WTC11 (cell line): Measurements from ENCODE around the gene ARMC10. TPM values are rescaled to one million over a fixed set of nuclear protein-coding genes. Genes with fewer than 3 reads are reported as not detected.

ENCODE experiments used
- ATAC-seq: fragments of 200-7000 bp; cut with Tn5 transposase; 2 replicates; pipeline ENCODE4 v1.10.0; 2021; ENCODE audit warnings: mild to moderate bottlenecking, moderate library complexity
- CTCF ChIA-PET: fragments of 300-600 bp; sonication (Branson Sonifier 250); formaldehyde crosslinking; loops from one replicate; lab custom pipeline; 2021; ENCODE audit warnings: antibody characterized with exemption; lab: Charles Lee
- POLR2A ChIA-PET: fragments of 350-600 bp; sonication (Branson Sonifier 250); formaldehyde crosslinking; loops from one replicate; lab custom pipeline; 2021; ENCODE audit warnings: antibody characterized with exemption; lab: Charles Lee
- DNase-seq: peaks from one replicate; pipeline ENCODE4 v3.0.0; 2021; ENCODE audit warnings: low spot score
- H3K27ac Mint-ChIP-seq: 2 replicates; pipeline ENCODE4 v1.8.0; 2021; ENCODE audit warnings: mixed read lengths
- H3K27me3 Mint-ChIP-seq: 2 replicates; pipeline ENCODE4 v1.8.0; 2021; ENCODE audit warnings: low read depth, mild to moderate bottlenecking, moderate library complexity, mixed read lengths
- H3K36me3 Mint-ChIP-seq: 2 replicates; pipeline ENCODE4 v1.8.0; 2021; ENCODE audit warnings: mixed read lengths
- H3K4me1 Mint-ChIP-seq: 2 replicates; pipeline ENCODE4 v1.8.0; 2022; ENCODE audit warnings: mixed read lengths
- H3K4me3 Mint-ChIP-seq: 2 replicates; pipeline ENCODE4 v1.8.0; 2021; ENCODE audit warnings: mild to moderate bottlenecking, moderate library complexity, mixed read lengths
- H3K9me3 Mint-ChIP-seq: 2 replicates; pipeline ENCODE4 v1.8.0; 2021; ENCODE audit warnings: mixed read lengths
- ARID4B ChIP-seq: sonication (generic); formaldehyde crosslinking; IDR thresholded peaks from 2 replicates; pipeline ENCODE4 v1.8.0; 2023; ENCODE audit warnings: missing genetic modification reagents, mild to moderate bottlenecking, borderline replicate concordance
- ATF1 ChIP-seq: sonication (generic); formaldehyde crosslinking; IDR thresholded peaks from 2 replicates; pipeline ENCODE4 v1.8.1; 2023; ENCODE audit warnings: mild to moderate bottlenecking, moderate library complexity, missing genetic modification reagents
- ATF2 ChIP-seq: sonication (generic); formaldehyde crosslinking; IDR thresholded peaks from 2 replicates; pipeline ENCODE4 v1.8.1; 2022; ENCODE audit warnings: low read depth, missing genetic modification reagents, borderline replicate concordance
- CTCF ChIP-seq: fragments of 200-600 bp; IDR thresholded peaks from 2 replicates; pipeline ENCODE4 v1.8.0; 2022; ENCODE audit warnings: antibody characterized with exemption
- ESRRA ChIP-seq: sonication (generic); formaldehyde crosslinking; IDR thresholded peaks from 2 replicates; pipeline ENCODE4 v1.8.1; 2022; ENCODE audit warnings: mild to moderate bottlenecking, missing genetic modification reagents, borderline replicate concordance
- FOXJ3 ChIP-seq: sonication (generic); formaldehyde crosslinking; IDR thresholded peaks from 2 replicates; pipeline ENCODE4 v1.9.0; 2021; ENCODE audit warnings: missing genetic modification reagents, mild to moderate bottlenecking, borderline replicate concordance
- KAT7 ChIP-seq: sonication (generic); formaldehyde crosslinking; IDR thresholded peaks from 2 replicates; pipeline ENCODE4 v1.8.1; 2023; ENCODE audit warnings: missing genetic modification reagents, mild to moderate bottlenecking, borderline replicate concordance
- MLX ChIP-seq: sonication (generic); formaldehyde crosslinking; IDR thresholded peaks from 2 replicates; pipeline ENCODE4 v1.8.1; 2023; ENCODE audit warnings: mild to moderate bottlenecking, missing genetic modification reagents, moderate library complexity
- MYBL2 ChIP-seq: sonication (generic); formaldehyde crosslinking; IDR thresholded peaks from 2 replicates; pipeline ENCODE4 v1.8.1; 2023; ENCODE audit warnings: mild to moderate bottlenecking, moderate library complexity, missing genetic modification reagents
- NFATC4 ChIP-seq: fragments of 250-450 bp; sonication (Bioruptor Pico); IDR thresholded peaks from 2 replicates; pipeline ENCODE4 v1.9.0; 2021; ENCODE audit warnings: mild to moderate bottlenecking
- PREB ChIP-seq: sonication (generic); formaldehyde crosslinking; IDR thresholded peaks from 2 replicates; pipeline ENCODE4 v1.8.1; 2022; ENCODE audit warnings: mild to moderate bottlenecking, missing genetic modification reagents, moderate library complexity, borderline replicate concordance
- RORB ChIP-seq: fragments of 250-450 bp; sonication (Bioruptor Pico); IDR thresholded peaks from 2 replicates; pipeline ENCODE4 v1.9.0; 2021; ENCODE audit warnings: mild to moderate bottlenecking
- ZMAT4 ChIP-seq: fragments of 250-450 bp; sonication (Bioruptor Pico); IDR thresholded peaks from 2 replicates; pipeline ENCODE4 v1.9.0; 2021; ENCODE audit warnings: mild to moderate bottlenecking
- ZNF138 ChIP-seq: sonication (generic); formaldehyde crosslinking; conservative IDR thresholded peaks from 2 replicates; pipeline ENCODE4 v1.8.1; 2022; ENCODE audit warnings: mild to moderate bottlenecking, moderate library complexity, missing genetic modification reagents
- ZNF232 ChIP-seq: sonication (generic); formaldehyde crosslinking; IDR thresholded peaks from 2 replicates; pipeline ENCODE4 v1.8.0; 2022; ENCODE audit warnings: mild to moderate bottlenecking, missing genetic modification reagents
- ZNF396 ChIP-seq: fragments of 250-450 bp; sonication (Bioruptor Pico); IDR thresholded peaks from 2 replicates; pipeline ENCODE4 v1.8.0; 2021; ENCODE audit warnings: mild to moderate bottlenecking, moderate library complexity, borderline replicate concordance
- ZNF425 ChIP-seq: fragments of 250-450 bp; sonication (Bioruptor Pico); conservative IDR thresholded peaks from 2 replicates; pipeline ENCODE4 v1.9.0; 2021; ENCODE audit warnings: mild to moderate bottlenecking
- ZSCAN18 ChIP-seq: fragments of 250-450 bp; sonication (Bioruptor Pico); IDR thresholded peaks from 2 replicates; pipeline ENCODE4 v2.1.2; 2022; ENCODE audit warnings: mild to moderate bottlenecking, moderate library complexity
- total RNA-seq: library from RNA; stranded (reverse); gene quantifications from 3 replicates; pipeline ENCODE4 v1.2.3, GENCODE V29; 2021

The ARMC10 gene
- total RNA-seq, 1 experiment from 2014 or later, result 35.4 TPM

- ATAC-seq (no peak), DNase-seq (no peak)
- CTCF ChIA-PET, result no interaction called here
- Mint-ChIP-seq H3K27me3 (no peaks in the 10 kb centered on the region), H3K4me3 (no peak overlapping the region), H3K4me1 (no peaks in the 10 kb centered on the region), H3K36me3 (peaks cover 12% of the 10 kb centered on the region), H3K9me3 (no peaks in the 10 kb centered on the region), H3K27ac (no peak overlapping the region)
- TF ChIP-seq ZSCAN18 (CRISPR knock-in tag) (no peak), ZNF138 (CRISPR knock-in tag) (no peak), PREB (no peak), ESRRA (CRISPR knock-in tag) (no peak), MLX (CRISPR knock-in tag) (no peak), ZNF396 (CRISPR knock-in tag) (no peak), KAT7 (CRISPR knock-in tag) (no peak), RORB (no peak), FOXJ3 (no peak), ZNF425 (CRISPR knock-in tag) (no peak), NFATC4 (CRISPR knock-in tag) (no peak), ATF2 (CRISPR knock-in tag) (no peak), CTCF (no peak), ARID4B (CRISPR knock-in tag) (no peak), ATF1 (CRISPR knock-in tag) (no peak), ZNF232 (no peak), MYBL2 (no peak), ZMAT4 (CRISPR knock-in tag) (no peak)
- POLR2A ChIA-PET, result no interaction called here
Observed at GRCh38 chr7:103124429-103124979, 49.6 kb downstream of the ARMC10 start.
